ENCODE results near the gene PTPRA. TPM values are rescaled to one million over a fixed set of nuclear protein-coding genes. Genes with fewer than 3 reads are reported as not detected.

PTPRA gene
- total and polyA plus RNA-seq, 2 of the 8 experiments (the other 6 are each of a cell fraction or from before 2014, with no cell fraction given): 47.7 to 51.3 TPM

DNA sequence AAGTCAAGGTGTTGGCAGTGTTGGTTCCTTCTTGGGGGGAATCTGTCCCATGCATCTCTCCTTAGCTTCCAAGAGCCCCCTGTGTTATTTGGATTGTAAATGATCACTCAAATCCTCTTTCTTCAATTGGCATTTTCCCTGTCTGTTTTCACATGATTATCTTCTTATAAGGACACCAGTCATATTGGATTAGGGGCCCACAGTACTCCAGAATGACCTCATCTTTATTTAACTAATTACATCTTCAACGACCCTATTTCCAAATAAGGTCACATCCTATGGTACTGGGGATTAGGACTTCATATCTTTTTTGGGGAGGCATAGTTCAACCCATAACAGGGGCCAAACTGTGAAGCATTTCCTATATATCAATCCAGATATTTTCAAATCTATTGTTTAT lies 57.3 kb downstream of the PTPRA start:
- no peak for FAIRE-seq
- WGBS, 2 experiments (ENCODE audit: extremely low coverage in 1 of 2, insufficient coverage in 1 of 2, insufficient read length in 1 of 2, insufficient replicate concordance in 2 of 2, low coverage in 1 of 2, low lambda C conversion rate in 2 of 2, missing lambda C conversion rate in 1 of 2): 80% methylated on average over 1 of the region's 1 CpG; no CpG with 5 or more reads in 1 of the 2 experiments
- no peak overlapping the region for H3K18ac ChIP-seq (ENCODE audit: extremely low read depth, low read length)
- no peaks in the 10 kb centered on the region for H3K79me1 ChIP-seq (ENCODE audit: low read depth, low read length)
- H2BK120ac ChIP-seq (replicated peaks; ENCODE audit: low read depth, low read length): no peak overlapping the region
- H3K23ac ChIP-seq (ENCODE audit: insufficient read length): no peak overlapping the region
- no peaks in the 10 kb centered on the region for H3K27me3 ChIP-seq (replicated peaks in 1 of 4; ENCODE audit: control insufficient read depth in 3 of 4, extremely low read depth in 1 of 4, insufficient read depth in 3 of 4, low read length in 3 of 4)
- no peak overlapping the region for H3K14ac ChIP-seq (ENCODE audit: insufficient read length)
- TF ChIP-seq RNF2 (IDR thresholded peaks at IDR 0.05; ENCODE audit: borderline replicate concordance, low read depth, low read length, missing control alignments, poor library complexity, severe bottlenecking) (no peak), PHF8 (conservative IDR thresholded peaks at IDR 0.05; ENCODE audit: low read depth, low read length) (no peak), NRF1 (IDR thresholded peaks at IDR 0.05; ENCODE audit: low read depth, low read length) (no peak), SP1 (IDR thresholded peaks at IDR 0.05; ENCODE audit: low read depth, low read length) (no peak), GABPA (IDR thresholded peaks at IDR 0.05; ENCODE audit: borderline replicate concordance, insufficient read depth, low read length) (no peak), SRF (IDR thresholded peaks at IDR 0.05; ENCODE audit: low read depth, low read length) (0 out of 2 replicates have a peak, but pooled peaks have one; percentile 28), EP300 (IDR thresholded peaks at IDR 0.05; ENCODE audit: borderline replicate concordance in 1 of 2, low read depth in 2 of 2, low read length in 2 of 2) (no peak)
- H3K9me3 ChIP-seq (ENCODE audit: insufficient read depth in 2 of 2, low read depth in 1 of 2, low read length in 1 of 2): no peaks in the 10 kb centered on the region
- no peak overlapping the region for H2AFZ ChIP-seq (ENCODE audit: low read length)
- no peak for DNase-seq (ENCODE audit: low read depth in 1 of 2, low spot score in 2 of 2)
- H2AK5ac ChIP-seq (ENCODE audit: low read depth, low read length): no peak overlapping the region
- H4K20me1 ChIP-seq (replicated peaks in 1 of 2; ENCODE audit: control insufficient read depth in 1 of 2, insufficient read depth in 2 of 2, low read length in 2 of 2): no peaks in the 10 kb centered on the region
- CTCF ChIA-PET (ENCODE audit: partially characterized antibody): no interaction called here
- no peaks in the 10 kb centered on the region; a peak in 2 of 4 replicates for H3K79me2 ChIP-seq (ENCODE audit: control insufficient read depth in 1 of 2, insufficient read depth in 2 of 2, low read length in 2 of 2)
- no peak overlapping the region for H4K91ac ChIP-seq (replicated peaks; ENCODE audit: insufficient read length, low read length)
- H2BK15ac ChIP-seq (ENCODE audit: low read length): no peak overlapping the region
- H4K5ac ChIP-seq (ENCODE audit: insufficient read length, low read depth, low read length): no peak overlapping the region
- no peak overlapping the region for H3K4me3 ChIP-seq (ENCODE audit: extremely low read depth in 1 of 4, insufficient read depth in 2 of 4, low read depth in 3 of 4, low read length in 4 of 4)
- no peaks in the 10 kb centered on the region for H3K23me2 ChIP-seq (ENCODE audit: low read depth, low read length)
- POLR2A ChIA-PET (ENCODE audit: partially characterized antibody): no interaction called here
- H3K4me1 ChIP-seq (replicated peaks in 1 of 4; ENCODE audit: control insufficient read depth in 3 of 4, insufficient read depth in 4 of 4, low read length in 3 of 4): no peaks in the 10 kb centered on the region
- no peak overlapping the region for H3K4me2 ChIP-seq (ENCODE audit: insufficient read depth in 1 of 2, low read depth in 2 of 2, low read length in 2 of 2)
- no peak overlapping the region for H3K27ac ChIP-seq (ENCODE audit: low read depth, low read length)
- peaks cover 0 to 4% (median 0%) of the 10 kb centered on the region in 4 experiments; a peak in 2 of 8 replicates for H3K36me3 ChIP-seq (ENCODE audit: control insufficient read depth in 2 of 4, insufficient read depth in 4 of 4, low read length in 3 of 4)
- H2BK5ac ChIP-seq (ENCODE audit: low read depth, low read length): no peak overlapping the region
- no peak overlapping the region for H3K9ac ChIP-seq (replicated peaks in 1 of 4; ENCODE audit: extremely low read depth in 1 of 4, low read depth in 3 of 4, low read length in 3 of 4)
- no peak overlapping the region for H3K4ac ChIP-seq (replicated peaks; ENCODE audit: insufficient read length, low read depth, low read length)
- H2BK20ac ChIP-seq (ENCODE audit: low read length): no peak overlapping the region
- H3K56ac ChIP-seq (replicated peaks; ENCODE audit: insufficient read length, low read depth, low read length): no peak overlapping the region
- H4K8ac ChIP-seq (ENCODE audit: extremely low read depth, insufficient read depth, low read length): no peak overlapping the region
- no peak overlapping the region for H2BK12ac ChIP-seq (ENCODE audit: low read depth, low read length)
